SK-N-SH (cell line): ENCODE data around the gene LSS. TPM values are rescaled to one million over a fixed set of nuclear protein-coding genes. Genes with fewer than 3 reads are reported as not detected.
"Not testable (repeated sequence)": the region's sequence is repeated elsewhere in the genome, so short reads cannot be mapped to it uniquely, and the experiment has no call there.

ENCODE experiments used
- CTCF ChIA-PET: fragments of 300-600, 350-600 bp; formaldehyde crosslinking; extraction: SDS; loops from one replicate; lab custom pipeline; 2021; lab: Yijun Ruan, JAX
- POLR2A ChIA-PET: fragments of 350-600 bp; sonication (Branson Sonifier 250); formaldehyde crosslinking; extraction: SDS; loops from one replicate; lab custom pipeline; 2020; ENCODE audit warnings: antibody characterized with exemption, inconsistent platforms; lab: Yijun Ruan, JAX
- DNase-seq: peaks from one replicate; pipeline ENCODE4 v3.0.0; 2012
- H2AFZ ChIP-seq: fragments of 200-600 bp; sonication (generic); 2 replicates; pipeline ENCODE4 v1.8.1; 2016; ENCODE audit warnings: antibody characterized with exemption, mild to moderate bottlenecking, low read depth
- H3F3A ChIP-seq: fragments of 200-600 bp; sonication (generic); replicated peaks from 2 replicates; pipeline ENCODE3; 2016; ENCODE audit warnings: antibody characterized with exemption, mild to moderate bottlenecking; ENCODE audit not compliant: insufficient read depth
- H3K27ac ChIP-seq, 2 experiments: fragments of 200-500 bp in 1 of 2; fragments of 200-600 bp in 1 of 2; sonication (Bioruptor generic) in 1 of 2; sonication (generic), shearing (Covaris generic) in 1 of 2; 2 replicates each; pipeline versions ENCODE4 v1.5.1 to v1.6.1; 2014 to 2016; ENCODE audit warnings: low read depth in 2 of 2, inconsistent platforms in 1 of 2, low read length in 1 of 2, mild to moderate bottlenecking in 1 of 2, mixed read lengths in 1 of 2
- H3K27me3 ChIP-seq: fragments of 200-600 bp; sonication (generic), shearing (Covaris generic); 2 replicates; pipeline ENCODE4 v1.6.1; 2016; ENCODE audit warnings: mixed run types; ENCODE audit not compliant: insufficient read depth
- H3K36me3 ChIP-seq, 2 experiments: fragments of 200-500 bp in 1 of 2; fragments of 200-600 bp in 1 of 2; sonication (Bioruptor generic) in 1 of 2; sonication (generic) in 1 of 2; replicated peaks in 1 of 2; 2 replicates each; pipeline versions ENCODE3 to v1.5.1; 2014 to 2016; ENCODE audit warnings: low read length in 1 of 2, mild to moderate bottlenecking in 1 of 2; ENCODE audit not compliant: insufficient read depth in 2 of 2, control insufficient read depth in 1 of 2
- H3K4me1 ChIP-seq, 2 experiments: fragments of 200-500 bp in 1 of 2; fragments of 200-600 bp in 1 of 2; sonication (Bioruptor generic) in 1 of 2; sonication (generic), shearing (Covaris generic) in 1 of 2; 2 replicates each; pipeline versions ENCODE4 v1.5.1 to v1.6.1; 2014 to 2016; ENCODE audit warnings: low read depth in 1 of 2, low read length in 1 of 2, mixed run types in 1 of 2; ENCODE audit not compliant: insufficient read depth in 2 of 2, control insufficient read depth in 1 of 2
- H3K4me2 ChIP-seq: fragments of 200-600 bp; sonication (generic), shearing (Covaris generic); 2 replicates; pipeline ENCODE4 v1.6.1; 2017; ENCODE audit warnings: mixed run types
- H3K4me3 ChIP-seq, 2 experiments: fragments of 200-500 bp in 1 of 2; fragments of 200-600 bp in 1 of 2; sonication (Bioruptor generic) in 1 of 2; sonication (generic), shearing (Covaris generic) in 1 of 2; 2 replicates each; pipeline versions ENCODE4 v1.5.1 to v1.8.1; 2014 to 2016; ENCODE audit warnings: low read depth in 2 of 2, inconsistent platforms in 1 of 2, low read length in 1 of 2, mild to moderate bottlenecking in 1 of 2, mixed read lengths in 1 of 2, moderate library complexity in 1 of 2
- H3K79me2 ChIP-seq: fragments of 200-600 bp; sonication (generic); 2 replicates; pipeline ENCODE4 v1.8.1; 2017; ENCODE audit warnings: mild to moderate bottlenecking; ENCODE audit not compliant: insufficient read depth
- H3K9ac ChIP-seq: fragments of 200-600 bp; sonication (generic); 2 replicates; pipeline ENCODE4 v1.6.1; 2017; ENCODE audit warnings: mixed run types
- H3K9me2 ChIP-seq: fragments of 200-600 bp; sonication (generic); 2 replicates; pipeline ENCODE4 v1.6.1; 2017; ENCODE audit warnings: mixed run types
- H3K9me3 ChIP-seq: fragments of 200-600 bp; sonication (generic); 2 replicates; pipeline ENCODE4 v1.6.1; 2017; ENCODE audit warnings: mixed run types, mild to moderate bottlenecking, moderate library complexity
- H4K20me1 ChIP-seq: fragments of 200-600 bp; sonication (generic); 2 replicates; pipeline ENCODE4 v1.6.1; 2017; ENCODE audit warnings: mild to moderate bottlenecking, mixed run types; ENCODE audit not compliant: insufficient read depth
- EP300 ChIP-seq, 2 experiments: IDR thresholded peaks; 2 replicates each; pipeline versions ENCODE4 v1.4.0 to v1.6.1; 2012; ENCODE audit warnings: borderline replicate concordance in 1 of 2, low read depth in 1 of 2, low read length in 1 of 2
- FOSL2 ChIP-seq: IDR thresholded peaks from 2 replicates; pipeline ENCODE4 v1.4.0; 2012; ENCODE audit warnings: low read depth, mild to moderate bottlenecking, moderate library complexity, borderline replicate concordance
- FOXJ3 ChIP-seq: sonication (generic); formaldehyde crosslinking; IDR thresholded peaks from 2 replicates; pipeline ENCODE4 v1.5.1; 2020; ENCODE audit warnings: mild to moderate bottlenecking, missing genetic modification reagents
- GABPA ChIP-seq: IDR thresholded peaks from 2 replicates; pipeline ENCODE4 v1.4.0; 2012; ENCODE audit warnings: low read depth, mild to moderate bottlenecking
- GATA2 ChIP-seq: sonication (generic); formaldehyde crosslinking; IDR thresholded peaks from 2 replicates; pipeline ENCODE4 v1.5.0; 2020; ENCODE audit warnings: mild to moderate bottlenecking, missing genetic modification reagents
- JUND ChIP-seq: IDR thresholded peaks from 2 replicates; pipeline ENCODE4 v1.4.0; 2012
- MEF2A ChIP-seq: IDR thresholded peaks from 2 replicates; pipeline ENCODE4 v1.4.0; 2012; ENCODE audit warnings: low read depth, borderline replicate concordance
- MXI1 ChIP-seq: IDR thresholded peaks from 2 replicates; pipeline ENCODE4 v1.6.1; 2012; ENCODE audit warnings: mild to moderate bottlenecking, low read depth, low read length, improper control_type of control experiment
- NFIC ChIP-seq: IDR thresholded peaks from 2 replicates; pipeline ENCODE4 v1.4.0; 2012; ENCODE audit warnings: borderline replicate concordance
- POLR2AphosphoS5 ChIP-seq: IDR thresholded peaks from 2 replicates; pipeline ENCODE4 v1.6.1; 2012; ENCODE audit warnings: low read depth, low read length
- RAD21 ChIP-seq: IDR thresholded peaks from 2 replicates; pipeline ENCODE4 v1.6.1; 2012; ENCODE audit warnings: mild to moderate bottlenecking, low read length
- RCOR1 ChIP-seq: fragments of 150-350 bp; IDR thresholded peaks from 2 replicates; pipeline ENCODE4 v1.6.1; 2017; ENCODE audit warnings: antibody characterized with exemption, low read length
- SMC3 ChIP-seq: IDR thresholded peaks from 2 replicates; pipeline ENCODE4 v1.6.1; 2012; ENCODE audit warnings: low read depth, low read length, improper control_type of control experiment
- TAF1 ChIP-seq: IDR thresholded peaks from 2 replicates; pipeline ENCODE4 v1.6.1; 2012; ENCODE audit warnings: low read depth, mild to moderate bottlenecking, low read length, moderate library complexity, borderline replicate concordance
- WGBS: methylation state at CpG from one replicate; pipeline ENCODE4 v1.1.6; 2017; ENCODE audit warnings: low lambda C conversion rate; 5-methylcytosine and 5-hydroxymethylcytosine counted together
- polyA plus RNA-seq, 3 experiments: library from polyadenylated mRNA; depleted of rRNA; stranded (reverse); fragments of >200 nt; gene quantifications; 2 replicates each; pipeline ENCODE4 v1.2.3, GENCODE V29; 2012
- TF ChIP-seq, protein P1 (sequence below): fragments of 200-600 bp; sonication (generic); IDR thresholded peaks from 2 replicates; pipeline ENCODE4 v1.6.1; 2017; ENCODE audit warnings: antibody characterized with exemption, mild to moderate bottlenecking, moderate library complexity
- TF ChIP-seq, protein P2 (sequence below): IDR thresholded peaks from 2 replicates; pipeline ENCODE4 v1.4.0; 2012; ENCODE audit warnings: low read depth, borderline replicate concordance
- TF ChIP-seq, protein P3 (sequence below): fragments of 150-350 bp; IDR thresholded peaks from 2 replicates; pipeline ENCODE4 v1.6.1; 2016; ENCODE audit warnings: mild to moderate bottlenecking, low read depth, low read length

The LSS gene
- polyA plus RNA-seq, 1 of the 3 experiments (the other 2 are of a cell fraction) = 38.7 TPM

DNA sequence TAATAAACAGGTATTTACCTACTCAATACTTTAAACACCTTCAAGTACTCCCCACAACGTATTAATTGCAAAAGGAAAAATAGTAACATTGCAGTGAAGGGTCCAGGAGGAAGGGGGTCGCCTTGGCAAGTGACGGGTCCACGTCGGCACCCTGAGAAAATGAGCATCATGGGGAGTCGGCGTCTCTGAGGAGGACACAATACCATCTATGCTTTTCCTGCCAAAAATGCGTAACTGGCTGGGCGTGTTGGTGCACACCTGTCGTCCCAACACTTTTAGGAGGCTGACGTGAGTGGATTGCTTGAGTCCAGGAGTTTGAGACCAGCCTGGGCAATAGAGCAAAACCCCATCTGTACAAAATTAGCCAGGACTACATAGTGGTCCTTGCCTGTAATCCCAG lies 80.5 kb downstream of the LSS start (continued):
- no peak for TF ChIP-seq EP300 (IDR thresholded peaks at IDR 0.05; ENCODE audit: borderline replicate concordance in 1 of 2, low read depth in 1 of 2, low read length in 1 of 2)
- TF ChIP-seq RCOR1 = no peak
- TF ChIP-seq, all 33 proteins: peak for 0

DNA sequence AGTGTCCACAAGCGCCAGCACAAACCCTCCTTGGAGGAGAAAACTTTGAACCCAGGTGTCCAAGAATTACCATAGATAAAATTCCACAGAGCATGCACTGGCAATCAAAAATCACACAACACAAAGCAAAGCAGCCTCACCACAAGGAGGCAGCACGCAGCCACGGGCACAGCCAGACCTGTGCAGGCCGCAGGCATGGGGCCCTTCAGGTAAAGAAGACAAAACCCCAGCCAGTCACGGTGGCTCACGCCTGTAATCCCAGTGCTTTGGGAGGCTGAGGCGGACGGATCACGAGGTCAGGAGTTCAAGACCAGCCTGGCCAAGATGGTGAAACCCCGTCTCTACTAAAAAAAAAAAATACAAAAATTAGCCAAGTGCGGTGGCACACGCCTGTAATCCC lies 81.1 kb downstream of the LSS start:
- CTCF ChIA-PET = interaction anchor here (0.9 to 1.3 kb wide), 4 partner anchors 14 to 82 kb away, joined by 3 to 4 read pairs (median 3); no protein-coding TSS in a partner anchor
- POLR2A ChIA-PET, H3K79me2 ChIP-seq, H3K27ac ChIP-seq, H3K9ac ChIP-seq, H3K36me3 ChIP-seq, H3K27me3 ChIP-seq, H3K4me2 ChIP-seq, H3K4me1 ChIP-seq, H4K20me1 ChIP-seq, H3K9me2 ChIP-seq, H3F3A ChIP-seq, H3K4me3 ChIP-seq, H2AFZ ChIP-seq, H3K9me3 ChIP-seq: not testable (repeated sequence)
- WGBS = 79% methylated on average over 11 of the region's 12 CpGs
- peak; percentile 72 for DNase-seq
- TF ChIP-seq RAD21 (peak; percentile 73), SMC3 (peak; percentile 62)
- TF ChIP-seq, protein P1, sequence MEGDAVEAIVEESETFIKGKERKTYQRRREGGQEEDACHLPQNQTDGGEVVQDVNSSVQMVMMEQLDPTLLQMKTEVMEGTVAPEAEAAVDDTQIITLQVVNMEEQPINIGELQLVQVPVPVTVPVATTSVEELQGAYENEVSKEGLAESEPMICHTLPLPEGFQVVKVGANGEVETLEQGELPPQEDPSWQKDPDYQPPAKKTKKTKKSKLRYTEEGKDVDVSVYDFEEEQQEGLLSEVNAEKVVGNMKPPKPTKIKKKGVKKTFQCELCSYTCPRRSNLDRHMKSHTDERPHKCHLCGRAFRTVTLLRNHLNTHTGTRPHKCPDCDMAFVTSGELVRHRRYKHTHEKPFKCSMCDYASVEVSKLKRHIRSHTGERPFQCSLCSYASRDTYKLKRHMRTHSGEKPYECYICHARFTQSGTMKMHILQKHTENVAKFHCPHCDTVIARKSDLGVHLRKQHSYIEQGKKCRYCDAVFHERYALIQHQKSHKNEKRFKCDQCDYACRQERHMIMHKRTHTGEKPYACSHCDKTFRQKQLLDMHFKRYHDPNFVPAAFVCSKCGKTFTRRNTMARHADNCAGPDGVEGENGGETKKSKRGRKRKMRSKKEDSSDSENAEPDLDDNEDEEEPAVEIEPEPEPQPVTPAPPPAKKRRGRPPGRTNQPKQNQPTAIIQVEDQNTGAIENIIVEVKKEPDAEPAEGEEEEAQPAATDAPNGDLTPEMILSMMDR = peak; percentile 66

DNA sequence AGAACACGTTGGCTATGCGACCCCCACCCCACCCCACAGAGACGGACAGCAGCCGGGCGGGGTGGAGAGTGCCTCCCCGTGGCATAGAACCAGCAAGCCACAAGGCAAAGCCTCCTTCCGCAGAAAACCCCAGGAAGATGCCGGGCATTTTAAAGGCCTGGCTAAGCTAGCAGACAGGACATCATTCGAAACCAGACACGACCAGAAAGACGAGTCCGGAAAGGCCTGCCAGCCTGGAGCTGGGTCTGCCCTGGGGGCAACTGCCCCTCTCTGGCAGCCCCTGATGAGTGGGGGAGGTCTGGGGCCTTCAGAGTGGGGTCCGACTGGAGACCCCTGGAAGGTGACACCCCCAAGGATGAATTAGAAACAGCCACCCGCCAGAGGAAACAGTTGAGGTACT lies 81.7 kb downstream of the LSS start:
- 85% methylated on average over 13 of the region's 14 CpGs for WGBS
- TF ChIP-seq JUND (no peak), RAD21 (no peak), RCOR1 (no peak), MXI1 (no peak), POLR2AphosphoS5 (no peak), FOSL2 (no peak), GABPA (no peak), MEF2A (no peak), GATA2 (CRISPR knock-in tag) (no peak), TAF1 (no peak), NFIC (no peak), FOXJ3 (CRISPR knock-in tag) (no peak)
- TF ChIP-seq, protein P2, sequence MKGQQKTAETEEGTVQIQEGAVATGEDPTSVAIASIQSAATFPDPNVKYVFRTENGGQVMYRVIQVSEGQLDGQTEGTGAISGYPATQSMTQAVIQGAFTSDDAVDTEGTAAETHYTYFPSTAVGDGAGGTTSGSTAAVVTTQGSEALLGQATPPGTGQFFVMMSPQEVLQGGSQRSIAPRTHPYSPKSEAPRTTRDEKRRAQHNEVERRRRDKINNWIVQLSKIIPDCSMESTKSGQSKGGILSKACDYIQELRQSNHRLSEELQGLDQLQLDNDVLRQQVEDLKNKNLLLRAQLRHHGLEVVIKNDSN = no peak
- TF ChIP-seq, protein P3, sequence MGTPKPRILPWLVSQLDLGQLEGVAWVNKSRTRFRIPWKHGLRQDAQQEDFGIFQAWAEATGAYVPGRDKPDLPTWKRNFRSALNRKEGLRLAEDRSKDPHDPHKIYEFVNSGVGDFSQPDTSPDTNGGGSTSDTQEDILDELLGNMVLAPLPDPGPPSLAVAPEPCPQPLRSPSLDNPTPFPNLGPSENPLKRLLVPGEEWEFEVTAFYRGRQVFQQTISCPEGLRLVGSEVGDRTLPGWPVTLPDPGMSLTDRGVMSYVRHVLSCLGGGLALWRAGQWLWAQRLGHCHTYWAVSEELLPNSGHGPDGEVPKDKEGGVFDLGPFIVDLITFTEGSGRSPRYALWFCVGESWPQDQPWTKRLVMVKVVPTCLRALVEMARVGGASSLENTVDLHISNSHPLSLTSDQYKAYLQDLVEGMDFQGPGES = no peak
- POLR2A ChIA-PET = no interaction called here
- Histone ChIP-seq H3K9me3 (no peaks in the 10 kb centered on the region), H3K27me3 (no peaks in the 10 kb centered on the region), H2AFZ (no peak overlapping the region), H3K9ac (no peak overlapping the region), H3K79me2 (no peaks in the 10 kb centered on the region), H3K36me3 (no peaks in the 10 kb centered on the region), H3F3A (no peaks in the 10 kb centered on the region), H4K20me1 (no peaks in the 10 kb centered on the region), H3K4me2 (no peak overlapping the region), H3K9me2 (no peaks in the 10 kb centered on the region), H3K27ac (no peak overlapping the region; a peak in 1 of 4 replicates), H3K4me1 (peaks cover 0 to 10% of the 10 kb centered on the region in 2 experiments; a peak in 1 of 4 replicates), H3K4me3 (no peak overlapping the region)
- no peak for DNase-seq
- CTCF ChIA-PET = interaction anchor here (0.9 to 1.3 kb wide), 4 partner anchors 15 to 83 kb away, joined by 3 to 4 read pairs (median 3); no protein-coding TSS in a partner anchor
